NCI-H128 (cell line): ENCODE results near the gene CREBL2.
"Not testable (repeated sequence)": the region's sequence is repeated elsewhere in the genome, so short reads cannot be mapped to it uniquely, and the experiment has no call there.

ENCODE experiments used
- DNase-seq: peaks from one replicate; lab custom pipeline; 2025; ENCODE audit not compliant: unreplicated experiment; lab: John Stamatoyannopoulos, UW

CREBL2 gene

GRCh38 chr12:12596598-12596997, 15.1 kb upstream of the CREBL2 start:
- DNase-seq = not testable (repeated sequence)

- DNase-seq = no peak
Measured at GRCh38 chr12:12598864-12599263, 12.8 kb upstream of the CREBL2 start.

DNA sequence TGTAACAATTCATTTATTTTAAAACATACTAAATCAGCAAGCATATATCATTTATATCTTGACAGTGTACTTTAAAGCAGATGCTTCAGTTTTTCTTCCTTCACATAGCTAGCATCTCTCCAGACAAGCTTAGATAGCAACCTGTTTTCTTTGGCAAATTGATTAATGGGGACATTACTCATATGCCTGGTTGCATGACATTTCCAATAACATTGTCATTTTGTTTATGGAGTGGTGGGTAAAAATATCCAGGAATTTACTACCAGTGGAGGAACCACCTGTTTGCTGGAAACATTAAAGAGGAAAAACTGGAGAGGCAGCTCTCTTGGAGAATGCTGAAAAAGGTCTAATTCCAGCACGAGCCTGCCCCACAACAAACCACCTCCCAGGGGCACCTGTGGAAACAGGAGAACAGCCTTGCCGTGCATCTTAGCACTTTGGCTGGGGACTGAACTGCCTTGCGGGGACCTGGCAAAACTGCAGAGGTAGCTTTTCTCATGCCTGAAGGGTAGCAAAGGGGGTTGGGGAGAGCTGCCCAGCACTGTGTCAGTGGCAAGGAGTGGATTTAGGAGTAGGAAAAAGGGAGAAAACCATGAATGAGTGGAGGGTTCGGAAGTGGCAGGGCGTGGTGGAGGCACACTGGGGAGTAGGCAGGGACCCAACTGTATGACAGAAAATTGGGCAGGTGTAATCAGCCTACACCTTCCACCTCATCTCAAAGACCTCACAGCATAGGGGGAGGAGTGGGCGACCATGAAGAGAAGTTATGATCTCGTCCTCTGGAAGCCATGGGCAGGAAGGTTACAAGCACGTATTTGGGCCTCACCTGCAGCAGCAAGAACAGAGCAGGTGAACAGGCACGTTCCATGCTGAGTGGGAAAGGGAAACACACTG, 11.7 kb upstream of the CREBL2 start:
- DNase-seq = no peak

DNA sequence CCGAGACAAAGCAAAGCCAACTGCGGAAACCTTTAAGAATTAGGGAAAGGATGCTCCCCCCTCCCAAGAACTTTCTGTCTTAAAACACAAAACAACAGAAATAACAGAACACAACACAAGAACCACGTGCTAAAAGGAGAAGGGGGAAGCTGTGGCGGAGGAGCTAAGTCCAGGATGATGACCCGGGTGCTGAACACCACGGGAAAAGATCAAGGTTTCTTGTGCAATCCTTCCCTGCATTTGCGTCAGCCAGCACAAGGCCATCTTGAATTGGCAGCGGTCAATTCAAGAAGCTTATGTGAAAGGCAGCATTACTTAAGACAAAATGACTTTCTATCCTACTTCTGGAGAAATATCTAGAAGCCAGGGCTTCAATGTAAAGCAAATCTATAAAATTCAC, 11.0 kb upstream of the CREBL2 start:
- no peak for DNase-seq

- no peak for DNase-seq
Measured at GRCh38 chr12:12604740-12605139, 6.9 kb upstream of the CREBL2 start.

DNA sequence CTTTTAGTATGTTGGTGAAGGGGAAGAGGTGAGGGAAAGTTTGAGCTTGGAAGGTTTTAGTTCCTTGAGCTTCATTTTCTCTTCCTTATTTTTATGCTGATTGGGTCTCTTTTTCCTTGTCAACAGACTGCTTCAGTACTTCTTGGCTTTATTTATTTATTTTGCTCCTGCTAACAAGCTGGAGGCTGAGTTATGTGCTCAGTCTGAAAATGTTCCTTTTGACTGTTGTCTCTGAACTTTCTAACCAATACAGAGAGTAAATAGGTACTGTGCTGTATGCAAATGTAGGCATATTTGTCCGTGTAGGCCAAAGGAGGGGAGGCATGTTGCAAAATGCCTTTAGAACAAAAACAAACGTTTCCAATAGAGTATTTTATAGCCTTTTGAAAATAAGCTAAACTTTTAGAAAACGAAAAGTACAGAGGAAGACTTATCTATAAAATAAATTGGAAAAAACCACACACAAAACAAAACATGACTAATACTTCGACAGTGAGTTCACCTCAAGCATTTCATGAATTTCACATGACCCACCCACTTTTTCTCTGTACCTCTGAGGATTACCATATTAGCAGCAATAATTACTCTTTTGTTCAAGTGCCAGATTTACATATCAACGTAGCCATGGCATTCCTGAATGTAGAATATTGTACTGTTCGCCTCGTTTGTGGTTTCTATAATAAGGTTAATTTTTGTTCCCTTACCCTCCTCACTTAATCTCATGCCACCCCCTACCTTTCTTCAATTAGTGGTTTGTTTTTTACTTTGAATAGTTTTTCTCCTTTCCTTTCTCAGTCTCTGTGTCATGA, 4.7 kb upstream of the CREBL2 start:
- DNase-seq = no peak

DNA sequence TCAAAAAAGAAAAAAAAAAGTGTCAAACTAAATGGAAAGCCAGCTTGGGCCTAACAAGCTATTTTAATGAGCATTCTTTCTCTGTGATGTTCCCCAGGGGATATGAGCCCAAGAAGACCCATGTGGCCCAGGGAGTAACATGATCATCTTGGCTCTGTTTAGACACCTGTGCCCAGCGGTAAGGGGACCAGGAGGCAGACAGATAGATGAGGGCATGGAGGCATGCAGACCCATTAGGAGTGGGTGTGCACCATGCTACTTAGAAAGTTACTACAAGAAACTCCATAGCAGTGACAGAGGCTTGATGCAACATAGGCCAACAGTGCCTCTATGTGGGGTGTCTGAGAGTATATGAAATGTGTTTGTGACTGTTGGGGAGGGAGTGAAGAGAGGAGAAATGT, 3.1 kb upstream of the CREBL2 start:
- no peak for DNase-seq

DNA sequence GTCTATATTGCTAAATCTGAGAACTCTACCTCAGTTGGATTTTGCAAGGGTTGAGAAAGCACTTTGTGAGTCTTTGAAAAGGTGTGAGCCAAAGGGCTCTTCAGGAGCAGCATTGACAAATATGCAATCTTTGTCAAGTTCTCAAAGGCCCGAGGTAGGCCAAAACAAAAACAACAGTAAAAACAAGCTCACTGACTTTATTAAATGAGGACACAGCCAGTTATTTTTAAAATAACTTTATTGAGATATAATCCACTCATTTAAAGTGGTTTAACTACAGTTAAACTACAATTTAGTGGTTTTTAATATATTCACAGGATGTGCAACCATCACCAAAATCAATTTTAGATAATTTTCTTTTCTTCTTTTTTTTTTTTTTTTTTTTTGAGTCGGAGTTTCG, 2.0 kb upstream of the CREBL2 start:
- DNase-seq = no peak

GRCh38 chr12:12610711-12611110, 965 bp upstream of the CREBL2 start:
- DNase-seq = no peak

DNA sequence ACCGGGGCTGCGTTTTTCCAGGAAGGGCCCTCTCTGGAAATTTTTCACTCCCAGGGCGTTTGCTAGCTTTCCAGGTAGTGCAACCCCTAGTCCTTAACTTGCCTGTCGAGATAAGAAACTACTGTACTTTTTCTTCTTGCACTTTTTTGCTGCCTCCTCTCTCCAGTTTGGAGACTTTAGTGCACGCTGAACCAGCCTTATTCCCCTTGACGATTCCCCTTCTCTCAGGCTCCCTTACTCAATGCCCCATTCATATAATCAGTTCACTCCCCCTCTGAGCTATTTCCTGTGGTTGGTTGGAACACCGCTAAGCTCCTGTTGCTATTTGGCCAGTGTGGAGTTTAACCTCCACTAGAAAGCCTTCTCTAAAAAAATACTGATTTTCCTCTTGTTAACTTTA, 682 bp downstream of the CREBL2 start:
- no peak for DNase-seq

DNA sequence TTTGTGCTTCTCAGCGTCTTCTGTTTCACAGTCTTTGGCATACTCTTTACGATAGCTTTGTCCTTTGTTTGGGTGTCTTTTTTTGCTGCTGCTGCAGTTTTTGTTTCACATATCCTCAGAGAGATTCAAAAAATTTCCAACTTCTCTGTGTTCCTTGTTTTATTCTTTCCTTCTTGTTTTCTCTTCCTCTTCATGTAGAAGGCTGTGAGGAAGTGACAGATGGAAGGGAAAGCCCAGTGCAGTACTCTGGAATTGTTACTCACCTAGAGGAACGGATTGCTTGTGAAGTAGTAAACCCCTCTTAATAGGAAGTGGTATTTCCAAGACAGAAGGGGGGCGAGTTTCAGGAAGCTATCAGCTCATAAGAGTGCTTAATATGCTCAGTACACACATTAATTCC, 1.7 kb downstream of the CREBL2 start:
- no peak for DNase-seq

DNA sequence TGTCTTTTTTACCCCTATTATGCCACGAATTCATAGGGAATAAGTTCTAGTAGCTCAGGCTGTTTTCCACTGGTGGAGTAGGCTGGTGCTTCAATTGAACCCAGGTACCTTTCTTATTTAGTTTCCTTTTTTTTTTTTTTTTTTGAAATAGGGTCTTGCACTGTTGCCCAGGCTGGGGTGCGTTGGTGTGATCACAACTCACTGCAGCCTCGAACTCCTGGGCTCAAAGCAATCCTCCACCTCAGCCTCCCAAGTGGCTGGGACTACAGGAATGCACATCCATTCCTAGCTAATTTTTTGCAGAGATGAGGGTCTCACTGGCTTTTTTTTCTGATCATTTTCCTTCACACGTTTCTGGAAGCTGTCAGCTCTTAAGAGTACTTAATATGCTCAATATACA, 2.7 kb downstream of the CREBL2 start:
- no peak for DNase-seq

DNA sequence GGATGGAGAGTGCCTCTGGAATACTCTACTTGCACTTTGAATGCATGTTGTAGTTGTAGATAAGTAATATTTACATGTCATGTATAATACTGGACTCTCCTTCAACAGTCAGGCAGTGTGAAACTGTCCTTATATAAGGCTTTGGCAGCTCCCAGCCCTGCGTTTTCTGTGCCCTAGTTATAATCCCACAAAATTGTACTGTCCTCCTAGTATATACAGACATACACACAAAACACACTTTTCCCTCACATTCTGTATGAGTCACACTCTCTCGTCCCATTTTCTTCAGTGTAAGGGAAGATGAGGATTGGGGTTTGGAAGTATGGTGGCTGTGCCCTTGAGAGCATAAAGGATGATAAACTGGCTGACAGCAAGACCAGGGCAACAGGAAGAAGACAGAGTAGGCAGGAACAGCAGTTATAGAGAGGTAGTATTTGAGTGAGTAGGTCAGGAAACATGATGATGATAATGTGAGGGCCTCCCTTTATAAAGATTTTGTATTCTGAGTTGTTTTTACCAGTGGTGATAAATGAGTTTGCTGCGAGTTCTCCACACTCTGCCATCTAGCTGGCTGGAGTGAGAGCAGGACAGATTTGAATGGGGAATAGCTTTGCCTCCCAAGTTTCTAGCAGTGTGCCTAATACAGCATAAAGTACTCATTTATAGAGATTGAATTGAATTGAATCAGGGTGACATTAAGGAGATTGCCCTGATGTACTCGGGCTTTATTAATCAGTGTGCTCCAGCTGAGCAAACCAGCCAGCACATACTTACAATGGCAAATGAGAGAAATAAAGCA, 5.0 kb downstream of the CREBL2 start:
- DNase-seq = no peak

- not testable (repeated sequence) for DNase-seq
Measured at GRCh38 chr12:12618064-12618463, 6.4 kb downstream of the CREBL2 start.

DNA sequence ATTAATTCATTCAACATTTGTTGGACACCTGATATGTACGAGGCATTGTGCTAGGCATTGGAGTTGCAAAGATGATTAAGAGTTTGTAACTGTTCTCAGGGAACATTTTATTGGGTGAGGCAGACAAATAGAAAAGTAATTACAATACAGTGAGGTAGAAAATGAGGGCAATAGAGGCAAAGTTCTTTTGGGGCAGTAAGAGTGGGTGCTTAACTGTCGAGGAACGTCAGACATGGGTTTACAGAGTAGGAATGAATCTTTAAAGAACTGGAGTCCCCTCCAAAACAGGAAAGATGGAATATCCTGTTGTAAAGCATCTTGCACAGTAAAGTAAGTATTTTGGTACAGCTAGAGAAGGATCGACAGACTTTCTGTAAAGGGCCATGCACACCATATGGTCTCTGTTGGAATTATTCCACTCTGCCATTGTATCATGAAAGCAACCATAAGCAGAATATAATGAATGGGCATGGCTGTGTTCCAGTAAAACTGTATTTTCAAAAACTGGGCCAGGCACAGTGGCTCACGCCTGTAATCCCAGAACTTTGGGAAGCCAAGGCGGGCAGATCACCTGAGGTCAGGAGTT, 9.1 kb downstream of the CREBL2 start:
- no peak for DNase-seq

DNA sequence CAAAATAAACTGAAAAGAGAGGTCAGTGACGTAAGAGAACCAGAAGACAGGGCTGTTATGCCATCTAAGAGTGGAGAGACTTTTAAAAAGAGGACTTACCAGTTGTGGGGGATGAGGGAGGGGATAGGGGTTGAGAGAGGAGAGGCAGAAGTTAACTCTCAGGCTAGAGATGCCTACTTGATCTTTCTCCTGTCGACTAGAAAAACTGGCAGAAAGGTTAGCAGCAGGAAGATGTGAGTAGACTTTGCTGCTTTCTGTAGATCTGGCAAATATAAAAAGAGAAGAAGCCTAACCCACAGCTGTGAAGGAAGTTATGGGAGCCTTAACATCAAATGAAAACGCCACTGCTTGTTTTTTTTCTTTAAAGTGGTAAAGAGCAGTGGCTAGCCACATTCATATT, 10.7 kb downstream of the CREBL2 start:
- DNase-seq = no peak

DNA sequence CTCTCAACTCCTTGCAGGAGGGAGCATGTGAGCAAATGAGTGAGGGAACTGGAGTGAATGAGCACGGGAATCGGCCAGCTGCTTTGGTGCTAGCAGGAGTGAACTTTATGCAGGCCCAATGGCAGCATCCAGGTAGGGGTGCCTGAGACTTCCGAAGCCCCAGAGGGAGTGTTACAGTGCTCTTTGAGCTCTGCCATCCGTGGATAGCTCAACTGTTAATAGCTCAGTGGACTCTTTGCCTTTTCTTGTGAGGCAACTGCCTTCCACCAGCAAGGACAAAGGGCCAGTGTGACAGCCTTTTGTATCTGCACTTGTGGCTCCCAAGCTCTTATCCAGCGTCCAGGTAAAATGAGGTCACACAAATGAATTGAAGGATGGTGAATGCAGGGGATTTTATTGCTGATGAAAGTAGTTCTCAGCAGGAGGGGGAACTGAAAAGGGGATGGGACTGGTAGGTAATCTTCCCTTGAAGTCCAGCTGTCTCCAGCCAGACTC, 12.9 kb downstream of the CREBL2 start:
- DNase-seq = no peak

GRCh38 chr12:12626471-12626870, 14.8 kb downstream of the CREBL2 start:
- no peak for DNase-seq

- DNase-seq = no peak
Measured at GRCh38 chr12:12627308-12627827, 15.7 kb downstream of the CREBL2 start.

- DNase-seq = no peak
Measured at GRCh38 chr12:12628013-12628412, 16.3 kb downstream of the CREBL2 start.

- DNase-seq = no peak
Measured at GRCh38 chr12:12630850-12631249, 19.2 kb downstream of the CREBL2 start.
